HG02981 (cell line): Measurements from ENCODE around the gene GLI1.
"Not testable (repeated sequence)": the region's sequence is repeated elsewhere in the genome, so short reads cannot be mapped to it uniquely, and the experiment has no call there.

Source experiments
- ATAC-seq: cut with Tn5 transposase; IDR thresholded peaks from one replicate; pipeline ENCODE4 v1.9.1; 2021; ENCODE audit warnings: mild to moderate bottlenecking, moderate library complexity; ENCODE audit not compliant: unreplicated experiment

The GLI1 gene

GRCh38 chr12:57459750-57460467, at the start of gene GLI1:
GLI1 (plus strand) TSS chr12:57459785; CDS start chr12:57463692, 3,907 bp downstream.
- no peak for ATAC-seq

DNA sequence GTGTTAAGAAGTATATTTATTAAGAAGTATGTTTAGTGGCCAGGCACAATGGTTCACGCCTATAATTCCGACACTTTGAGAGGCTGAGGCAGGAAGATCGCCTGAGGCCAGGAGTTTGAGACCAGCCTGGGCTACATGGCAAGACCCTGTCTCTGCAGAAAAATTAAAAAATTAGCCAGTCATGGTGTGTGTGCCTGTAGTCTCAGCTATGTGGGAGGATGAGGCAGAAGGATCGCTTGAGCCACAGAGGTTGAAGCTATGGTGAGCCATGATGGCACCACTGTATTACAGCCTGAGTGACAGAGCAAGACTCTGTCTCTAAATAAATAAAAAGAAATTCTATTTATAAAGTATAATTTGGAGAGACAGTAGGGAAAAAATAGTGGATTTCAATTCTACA, 49.1 kb upstream of the GLI1 start:
- no peak for ATAC-seq

- ATAC-seq: not testable (repeated sequence)
Measured at GRCh38 chr12:57414160-57414559, 45.4 kb upstream of the GLI1 start.

- no peak for ATAC-seq
Measured at GRCh38 chr12:57415088-57415487, 44.5 kb upstream of the GLI1 start.

GRCh38 chr12:57416039-57416996, 43.3 kb upstream of the GLI1 start:
- no peak for ATAC-seq

- ATAC-seq: no peak
Measured at GRCh38 chr12:57418255-57418654, 41.3 kb upstream of the GLI1 start.

DNA sequence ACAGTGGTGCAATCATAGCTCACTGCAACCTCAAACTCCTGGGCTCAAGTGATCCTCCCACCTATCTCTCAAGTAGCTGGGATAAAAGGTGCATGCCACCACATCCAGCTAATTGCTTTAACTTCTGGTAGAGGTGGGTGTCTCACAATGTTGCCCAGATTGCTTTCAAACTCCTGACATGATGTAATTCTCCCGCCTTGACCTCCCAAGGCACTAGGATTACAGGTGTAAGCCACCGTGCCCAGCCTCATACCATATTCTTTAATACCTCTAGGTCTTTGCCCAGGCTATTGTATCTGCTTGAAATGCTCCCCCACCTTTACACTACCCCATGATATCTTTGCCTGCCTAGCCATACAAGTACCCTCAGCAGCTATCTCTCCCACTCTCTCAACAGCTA, 40.1 kb upstream of the GLI1 start:
- ATAC-seq: no peak

- no peak for ATAC-seq
Measured at GRCh38 chr12:57420482-57420881, 39.1 kb upstream of the GLI1 start.

- ATAC-seq: not testable (repeated sequence)
Measured at GRCh38 chr12:57426948-57427347, 32.6 kb upstream of the GLI1 start.

DNA sequence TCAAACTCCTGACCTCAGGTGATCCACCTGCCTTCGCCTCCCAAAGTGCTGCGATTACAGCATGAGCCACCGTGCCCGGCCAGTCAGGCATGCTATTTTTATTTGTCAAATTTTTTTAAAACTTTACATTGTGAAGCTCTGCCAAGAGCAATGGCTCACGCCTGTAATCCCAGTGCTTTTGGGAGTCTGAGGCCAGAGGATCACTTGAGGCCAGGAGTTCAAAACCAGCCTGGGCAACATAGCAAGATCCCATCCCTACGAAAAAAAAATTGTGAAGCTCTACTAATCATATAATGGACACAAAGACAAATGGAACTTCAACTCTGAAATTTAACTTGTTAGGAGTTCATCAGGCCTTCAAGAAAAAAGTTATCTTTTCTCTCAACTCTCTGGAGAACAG, 30.6 kb upstream of the GLI1 start:
- no peak for ATAC-seq

- no peak for ATAC-seq
Measured at GRCh38 chr12:57429473-57430111, 30.0 kb upstream of the GLI1 start.

DNA sequence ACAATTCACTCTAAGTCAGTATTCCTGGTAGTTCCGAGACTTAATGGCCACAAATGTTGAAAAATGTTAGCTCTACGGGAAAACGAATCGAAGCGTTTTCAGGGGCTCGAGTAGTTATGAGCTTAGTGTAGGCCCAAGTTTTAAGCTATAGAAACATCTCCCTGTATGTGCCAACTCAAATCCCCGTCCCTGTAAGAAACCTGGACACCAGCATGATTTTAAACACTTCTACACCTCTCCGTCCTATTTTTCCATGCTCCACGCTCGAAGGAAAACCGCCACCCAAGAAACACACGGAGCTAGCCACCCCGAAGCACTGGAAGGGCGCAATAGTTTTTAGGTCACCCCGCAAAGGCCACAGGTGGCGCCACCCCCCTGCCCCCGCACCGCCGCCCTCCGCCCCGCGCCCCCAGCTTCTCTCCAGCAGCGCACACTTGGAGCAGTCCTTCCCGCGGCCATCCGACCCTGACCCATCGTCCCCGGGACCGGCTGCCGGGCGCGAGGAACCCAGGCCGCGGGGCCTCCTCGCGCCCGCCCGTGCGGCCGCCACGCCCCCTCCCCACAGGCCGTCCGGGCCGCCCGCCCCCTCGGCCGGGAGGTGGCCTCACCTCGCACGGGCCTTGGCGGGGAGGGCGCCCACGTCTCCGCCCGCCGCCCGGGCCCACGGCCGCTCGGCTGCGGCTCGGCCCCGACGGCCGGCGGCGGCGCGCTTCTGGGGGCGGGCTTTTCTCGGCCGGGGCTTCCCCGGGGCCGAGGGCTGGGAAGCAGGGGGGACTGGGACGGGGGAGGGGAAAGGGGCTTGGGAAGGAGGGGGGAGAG, 29.3 kb upstream of the GLI1 start:
- peak; percentile 55 for ATAC-seq

GRCh38 chr12:57430931-57431566, 28.5 kb upstream of the GLI1 start, which contains the start of gene R3HDM2:
R3HDM2 (minus strand) TSS chr12:57431043; CDS start chr12:57310428, 120,615 bp downstream.
- peak; percentile 95 for ATAC-seq

DNA sequence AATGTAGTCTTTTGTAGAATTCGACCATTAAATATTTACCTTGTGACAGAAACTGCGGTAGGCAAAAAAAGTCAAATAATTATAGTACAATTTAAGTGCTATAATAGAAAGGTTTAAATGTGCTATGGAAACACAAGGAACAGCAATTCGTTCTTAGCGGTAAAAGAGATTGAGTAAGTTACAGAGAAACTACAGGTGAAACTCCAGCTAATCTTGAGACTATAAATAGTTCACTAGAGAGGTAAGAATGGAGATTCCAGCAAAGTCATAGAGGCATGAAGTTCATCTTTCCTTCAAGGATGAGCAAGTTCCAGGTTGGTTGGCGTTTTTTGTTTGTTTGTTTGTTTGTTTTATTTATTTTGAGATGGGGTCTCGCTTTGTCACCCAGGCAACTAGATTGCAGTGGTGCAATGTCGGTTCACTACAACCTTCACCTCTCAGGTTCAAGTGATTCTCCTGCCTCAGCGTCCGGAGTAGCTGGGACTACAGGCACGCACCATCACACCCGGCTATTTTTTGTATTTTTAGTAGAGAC, 27.9 kb upstream of the GLI1 start:
- ATAC-seq: no peak

GRCh38 chr12:57433370-57433769, 26.2 kb upstream of the GLI1 start:
- ATAC-seq: no peak

GRCh38 chr12:57434517-57435223, 24.9 kb upstream of the GLI1 start, which contains the start of gene INHBC:
INHBC (plus strand) TSS chr12:57434784; CDS start chr12:57434887, 103 bp downstream.
- ATAC-seq: no peak

DNA sequence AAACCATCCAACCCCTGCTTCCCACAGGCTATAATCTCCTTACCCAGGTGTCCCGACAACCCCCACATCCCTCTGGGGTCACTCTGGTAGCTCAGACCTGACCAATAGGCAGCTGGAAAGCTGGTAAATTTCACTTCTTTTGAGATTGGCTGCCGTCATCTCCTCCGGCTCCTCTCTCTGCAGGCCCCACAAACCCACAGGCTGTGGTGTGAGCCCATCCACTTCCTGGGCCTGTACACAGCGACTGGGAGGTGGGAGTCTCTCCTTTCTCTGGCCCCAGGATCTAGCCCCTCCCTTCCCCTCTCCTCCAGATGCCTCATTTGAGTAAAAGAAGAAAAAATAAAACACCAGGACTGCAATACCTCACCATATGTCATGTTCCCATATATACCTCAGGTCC, 24.3 kb upstream of the GLI1 start:
- no peak for ATAC-seq

DNA sequence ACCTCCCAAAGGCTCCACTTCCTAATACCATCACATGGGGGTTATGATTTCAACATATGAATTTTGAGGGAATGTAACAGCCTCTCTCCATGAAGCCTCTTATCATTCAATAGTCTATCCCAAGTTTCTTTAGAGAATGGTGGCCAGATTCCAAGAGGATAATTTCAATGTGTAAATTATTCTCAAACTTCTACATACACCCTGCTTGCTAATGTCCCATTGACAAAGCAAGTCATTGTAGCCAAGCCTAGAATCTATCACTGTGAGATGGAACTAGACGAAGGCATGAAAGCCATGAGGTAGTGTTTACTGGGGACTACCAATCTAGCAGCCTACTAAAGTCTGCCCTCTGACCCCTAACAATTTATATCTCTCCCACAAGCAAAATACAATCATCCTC, 21.2 kb upstream of the GLI1 start:
- no peak for ATAC-seq

DNA sequence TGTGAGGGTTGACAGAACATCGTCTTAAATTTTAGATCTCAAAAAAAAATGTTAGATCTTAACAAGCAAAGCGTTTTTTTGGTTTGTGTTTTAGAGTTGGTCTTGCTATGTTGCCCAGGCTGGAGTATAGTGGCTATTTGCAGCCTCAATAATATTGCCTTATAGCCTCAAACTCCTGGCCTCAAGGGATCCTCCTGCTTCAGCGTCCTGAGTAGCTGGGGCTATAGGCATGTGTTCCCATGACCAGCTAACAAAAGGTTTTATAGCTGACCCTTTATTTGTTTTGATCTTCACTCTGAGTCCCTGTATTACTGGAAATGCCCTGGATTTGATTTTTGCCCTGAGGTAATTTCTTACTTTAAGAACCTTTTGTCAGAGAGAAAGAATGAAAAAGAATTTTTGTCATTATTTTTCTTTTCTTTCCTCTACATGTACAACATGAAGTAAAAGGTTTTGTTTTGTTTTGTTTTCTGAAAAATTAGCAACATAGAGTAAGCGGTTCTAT, 19.8 kb upstream of the GLI1 start:
- ATAC-seq: no peak
